DND-41 (cell line): ENCODE data around the gene REELD1.

Source experiments
- ATAC-seq: fragments of 200-7000 bp; cut with Tn5 transposase; 3 replicates; pipeline ENCODE4 v1.9.1; 2021; ENCODE audit warnings: low read depth; ENCODE audit not compliant: insufficient read depth
- DNase-seq: peaks from one replicate; pipeline ENCODE4 v3.0.0-alpha.2; 2020
- H2AFZ ChIP-seq: 2 replicates; pipeline ENCODE4 v1.6.0; 2012; ENCODE audit warnings: low read depth, low read length
- H3K27ac ChIP-seq: 2 replicates; pipeline ENCODE4 v1.5.1; 2012; ENCODE audit warnings: low read length, inconsistent platforms
- H3K27me3 ChIP-seq: fragments of 200-600 bp; sonication (generic); 2 replicates; pipeline ENCODE4 v1.6.0; 2012; ENCODE audit warnings: low read length, mild to moderate bottlenecking, inconsistent platforms; ENCODE audit not compliant: insufficient read depth, poor library complexity
- H3K36me3 ChIP-seq: 2 replicates; pipeline ENCODE4 v1.5.1; 2012; ENCODE audit warnings: low read length, inconsistent platforms; ENCODE audit not compliant: insufficient read depth
- H3K4me1 ChIP-seq: 2 replicates; pipeline ENCODE4 v1.5.1; 2012; ENCODE audit warnings: mild to moderate bottlenecking, low read length; ENCODE audit not compliant: insufficient read depth
- H3K4me2 ChIP-seq: 2 replicates; pipeline ENCODE4 v1.6.0; 2012; ENCODE audit warnings: mild to moderate bottlenecking, moderate library complexity, low read length, inconsistent platforms; ENCODE audit not compliant: insufficient read depth
- H3K4me3 ChIP-seq, 2 experiments: fragments of 200-600 bp in 1 of 2; shearing (Covaris generic) in 1 of 2; 2 replicates each; pipeline ENCODE4 v1.5.1; 2012 to 2016; ENCODE audit warnings: inconsistent platforms in 2 of 2, low read length in 2 of 2, mild to moderate bottlenecking in 2 of 2, low read depth in 1 of 2, moderate library complexity in 1 of 2
- H3K79me2 ChIP-seq: 2 replicates; pipeline ENCODE4 v1.6.0; 2012; ENCODE audit warnings: low read length, inconsistent platforms; ENCODE audit not compliant: insufficient read depth
- H3K9ac ChIP-seq: 2 replicates; pipeline ENCODE4 v1.6.0; 2012; ENCODE audit warnings: low read depth, mild to moderate bottlenecking, inconsistent platforms, low read length, moderate library complexity
- H3K9me3 ChIP-seq: 2 replicates; pipeline ENCODE4 v1.5.1; 2012; ENCODE audit warnings: low read length, moderate library complexity, mild to moderate bottlenecking, inconsistent platforms; ENCODE audit not compliant: insufficient read depth, severe bottlenecking
- H4K20me1 ChIP-seq: 2 replicates; pipeline ENCODE4 v1.6.0; 2012; ENCODE audit warnings: low read length; ENCODE audit not compliant: insufficient read depth
- EZH2 ChIP-seq: IDR thresholded peaks from 3 replicates; pipeline ENCODE4 v1.6.1; 2012; ENCODE audit warnings: borderline replicate concordance, low read depth, mild to moderate bottlenecking, moderate library complexity, low read length, inconsistent platforms; ENCODE audit not compliant: severe bottlenecking
- TF ChIP-seq, protein P1 (sequence below): IDR thresholded peaks from 2 replicates; pipeline ENCODE4 v1.5.1; 2012; ENCODE audit warnings: borderline replicate concordance, low read length, moderate library complexity, mild to moderate bottlenecking; ENCODE audit not compliant: poor library complexity, severe bottlenecking; ENCODE audit errors: extremely low read depth

REELD1 gene

DNA sequence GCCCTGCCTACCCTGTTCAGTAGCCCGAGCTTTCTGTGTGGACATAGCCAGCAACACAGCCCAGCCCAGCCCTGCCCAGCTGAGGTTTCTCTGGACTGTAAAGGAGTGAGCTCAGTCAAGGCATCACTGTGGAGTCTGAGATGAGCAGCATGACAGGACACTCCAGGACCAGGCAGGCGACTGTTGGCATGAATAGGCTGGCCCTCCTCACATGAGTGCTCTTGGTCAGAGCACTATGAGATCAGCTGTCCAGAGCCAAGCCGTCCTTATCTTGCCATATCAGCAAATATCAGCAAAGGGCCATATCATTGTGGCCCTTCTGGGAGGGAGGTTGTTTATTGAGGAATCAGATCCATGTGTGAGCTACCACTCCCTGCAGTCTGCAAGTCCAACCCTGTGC is 30.9 kb downstream of the REELD1 start:
- ATAC-seq (no peak), DNase-seq (no peak)
- Histone ChIP-seq H2AFZ (no peak overlapping the region), H3K9me3 (no peaks in the 10 kb centered on the region), H3K27ac (no peak overlapping the region), H4K20me1 (no peaks in the 10 kb centered on the region), H3K9ac (no peak overlapping the region), H3K79me2 (no peaks in the 10 kb centered on the region), H3K4me1 (no peaks in the 10 kb centered on the region), H3K27me3 (no peaks in the 10 kb centered on the region), H3K4me2 (no peak overlapping the region), H3K4me3 (no peak overlapping the region), H3K36me3 (no peaks in the 10 kb centered on the region)
- TF ChIP-seq, protein P1, sequence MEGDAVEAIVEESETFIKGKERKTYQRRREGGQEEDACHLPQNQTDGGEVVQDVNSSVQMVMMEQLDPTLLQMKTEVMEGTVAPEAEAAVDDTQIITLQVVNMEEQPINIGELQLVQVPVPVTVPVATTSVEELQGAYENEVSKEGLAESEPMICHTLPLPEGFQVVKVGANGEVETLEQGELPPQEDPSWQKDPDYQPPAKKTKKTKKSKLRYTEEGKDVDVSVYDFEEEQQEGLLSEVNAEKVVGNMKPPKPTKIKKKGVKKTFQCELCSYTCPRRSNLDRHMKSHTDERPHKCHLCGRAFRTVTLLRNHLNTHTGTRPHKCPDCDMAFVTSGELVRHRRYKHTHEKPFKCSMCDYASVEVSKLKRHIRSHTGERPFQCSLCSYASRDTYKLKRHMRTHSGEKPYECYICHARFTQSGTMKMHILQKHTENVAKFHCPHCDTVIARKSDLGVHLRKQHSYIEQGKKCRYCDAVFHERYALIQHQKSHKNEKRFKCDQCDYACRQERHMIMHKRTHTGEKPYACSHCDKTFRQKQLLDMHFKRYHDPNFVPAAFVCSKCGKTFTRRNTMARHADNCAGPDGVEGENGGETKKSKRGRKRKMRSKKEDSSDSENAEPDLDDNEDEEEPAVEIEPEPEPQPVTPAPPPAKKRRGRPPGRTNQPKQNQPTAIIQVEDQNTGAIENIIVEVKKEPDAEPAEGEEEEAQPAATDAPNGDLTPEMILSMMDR = no peak
- no peak for TF ChIP-seq EZH2

DNA sequence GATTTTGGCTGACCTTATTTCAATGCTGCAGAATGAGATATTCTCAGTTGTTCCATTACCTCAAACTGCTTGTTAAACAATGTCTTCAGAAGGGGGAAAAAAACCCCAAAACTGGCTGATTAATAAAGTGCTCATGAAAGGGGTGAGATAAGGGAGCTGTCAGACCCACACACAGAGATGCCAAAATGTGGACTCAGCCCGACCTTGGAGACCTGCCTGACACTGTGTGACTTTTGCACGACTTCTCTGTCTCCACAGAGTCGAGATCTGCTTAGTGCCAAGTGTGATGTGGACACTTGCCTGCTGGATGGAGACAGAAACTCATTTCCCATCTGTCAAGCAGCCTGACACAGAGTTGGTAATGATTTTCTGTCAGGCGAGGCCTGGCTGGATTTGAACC is 31.5 kb downstream of the REELD1 start:
- Histone ChIP-seq H3K9me3 (no peaks in the 10 kb centered on the region), H3K79me2 (no peaks in the 10 kb centered on the region), H3K9ac (no peak overlapping the region), H3K36me3 (no peaks in the 10 kb centered on the region), H3K27ac (no peak overlapping the region), H4K20me1 (no peaks in the 10 kb centered on the region), H3K4me2 (no peak overlapping the region), H3K4me1 (no peaks in the 10 kb centered on the region), H2AFZ (no peak overlapping the region), H3K4me3 (no peak overlapping the region), H3K27me3 (no peaks in the 10 kb centered on the region)
- ATAC-seq (no peak), DNase-seq (no peak)
- TF ChIP-seq, protein P1 = no peak
- no peak for TF ChIP-seq EZH2

DNA sequence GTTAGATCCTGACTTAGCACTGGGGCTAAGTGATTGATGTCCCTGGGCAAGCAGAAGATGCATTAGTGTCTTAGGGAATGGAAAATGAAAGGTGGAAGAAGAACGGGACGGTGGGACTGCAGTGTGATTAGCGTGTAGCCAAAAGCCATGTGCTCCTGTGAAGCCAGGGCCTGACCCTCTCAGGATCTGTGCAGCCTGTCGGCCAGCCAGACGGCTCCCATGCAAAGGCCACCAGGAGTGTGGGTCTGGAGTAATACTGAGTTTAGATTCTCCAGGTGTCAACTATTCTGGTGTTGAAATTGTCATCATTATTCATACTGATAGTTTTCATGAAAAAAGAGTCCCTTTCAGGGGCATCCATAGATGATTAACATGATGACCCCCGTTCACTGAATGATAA is 32.0 kb downstream of the REELD1 start:
- no peak overlapping the region for H3K4me2 ChIP-seq
- TF ChIP-seq, protein P1 = no peak
- no peak for TF ChIP-seq EZH2
- H3K4me1 ChIP-seq = no peaks in the 10 kb centered on the region
- H3K79me2 ChIP-seq = no peaks in the 10 kb centered on the region
- H2AFZ ChIP-seq = no peak overlapping the region
- H3K36me3 ChIP-seq = no peaks in the 10 kb centered on the region
- no peak overlapping the region for H3K9ac ChIP-seq
- H3K27me3 ChIP-seq = no peaks in the 10 kb centered on the region
- H3K9me3 ChIP-seq = no peaks in the 10 kb centered on the region
- DNase-seq (no peak), ATAC-seq (no peak)
- H4K20me1 ChIP-seq = no peaks in the 10 kb centered on the region
- no peak overlapping the region for H3K4me3 ChIP-seq
- H3K27ac ChIP-seq = no peak overlapping the region

- H3K4me3 ChIP-seq = no peak overlapping the region
- no peak for ATAC-seq
Observed at GRCh38 chr4:146247356-146247755, 33.0 kb downstream of the REELD1 start.

More at GRCh38 chr4:146247356-146247755, 33.0 kb downstream of the REELD1 start:
- TF ChIP-seq, protein P1 = no peak
- no peak for TF ChIP-seq EZH2
- Histone ChIP-seq H3K27ac (no peak overlapping the region), H3K4me2 (no peak overlapping the region), H4K20me1 (no peaks in the 10 kb centered on the region), H2AFZ (no peak overlapping the region), H3K4me1 (no peaks in the 10 kb centered on the region), H3K36me3 (no peaks in the 10 kb centered on the region), H3K79me2 (no peaks in the 10 kb centered on the region), H3K9me3 (no peaks in the 10 kb centered on the region), H3K9ac (no peak overlapping the region), H3K27me3 (no peaks in the 10 kb centered on the region)
- DNase-seq = no peak
